ENCODE data around the gene CDH13.

CDH13 gene

GRCh38 chr16:83356266-83356665, 729.5 kb downstream of the CDH13 start:
- TF ChIP-seq ZNF18 (tag by site-specific recombination; IDR thresholded peaks at IDR 0.05) = no peak
- 0 out of 2 replicates have a peak, but pooled peaks have one; percentile 12 for TF ChIP-seq CTCF (tag by site-specific recombination; IDR thresholded peaks at IDR 0.05)
- CTCF ChIA-PET = interaction anchor here (0.6 to 2.7 kb wide), 26 partner anchors 10 to 876 kb away, joined by 3 to 11 read pairs (median 3); no protein-coding TSS in a partner anchor
- Histone ChIP-seq H3K27ac (ENCODE audit: extremely low read depth, low read depth, low read length) (no peak overlapping the region), H3K4me3 (ENCODE audit: low read depth, low read length) (no peak overlapping the region), H3K36me3 (ENCODE audit: control insufficient read depth in 2 of 2, insufficient read depth in 1 of 2, low read length in 2 of 2) (no peaks in the 10 kb centered on the region), H3K9me3 (ENCODE audit: control insufficient read depth, insufficient read depth, low read depth, low read length) (no peaks in the 10 kb centered on the region), H3K4me1 (ENCODE audit: control insufficient read depth, insufficient read depth, low read length) (no peaks in the 10 kb centered on the region)
- POLR2A ChIA-PET = interaction anchor here (0.7 kb wide), 1 partner anchor 243 kb away, joined by 4 read pairs; no protein-coding TSS in a partner anchor

GRCh38 chr16:83356986-83357385, 730.2 kb downstream of the CDH13 start:
- H3K36me3 ChIP-seq (ENCODE audit: control insufficient read depth in 2 of 2, insufficient read depth in 1 of 2, low read length in 2 of 2) = no peaks in the 10 kb centered on the region
- ChIA-PET CTCF (interaction anchor here (0.6 to 2.7 kb wide), 18 partner anchors 9 to 718 kb away, joined by 3 to 11 read pairs (median 3); no protein-coding TSS in a partner anchor), POLR2A (no interaction called here)
- no peaks in the 10 kb centered on the region for H3K4me1 ChIP-seq (ENCODE audit: control insufficient read depth, insufficient read depth, low read length)
- H3K27ac ChIP-seq (ENCODE audit: extremely low read depth, low read depth, low read length) = no peak overlapping the region
- H3K4me3 ChIP-seq (ENCODE audit: low read depth, low read length) = no peak overlapping the region
- TF ChIP-seq ZNF677 (tag by site-specific recombination; IDR thresholded peaks at IDR 0.05) (no peak), ZNF132 (tag by site-specific recombination; IDR thresholded peaks at IDR 0.05; ENCODE audit: borderline replicate concordance) (no peak)
- H3K9me3 ChIP-seq (ENCODE audit: control insufficient read depth, insufficient read depth, low read depth, low read length) = no peaks in the 10 kb centered on the region

- Histone ChIP-seq H3K4me1 (ENCODE audit: control insufficient read depth, insufficient read depth, low read length) (no peaks in the 10 kb centered on the region), H3K27ac (ENCODE audit: extremely low read depth, low read depth, low read length) (no peak overlapping the region), H3K36me3 (ENCODE audit: control insufficient read depth in 2 of 2, insufficient read depth in 1 of 2, low read length in 2 of 2) (no peaks in the 10 kb centered on the region), H3K9me3 (ENCODE audit: control insufficient read depth, insufficient read depth, low read depth, low read length) (no peaks in the 10 kb centered on the region), H3K4me3 (ENCODE audit: low read depth, low read length) (no peak overlapping the region)
- TF ChIP-seq HIC1 (tag by site-specific recombination; IDR thresholded peaks at IDR 0.05) = no peak
- no peak for TF ChIP-seq ZNF629 (tag by site-specific recombination; IDR thresholded peaks at IDR 0.05)
- TF ChIP-seq ZNF837 (tag by site-specific recombination; IDR thresholded peaks at IDR 0.05) = no peak
- TF ChIP-seq ZBTB44 (tag by site-specific recombination; IDR thresholded peaks at IDR 0.05) = no peak
- TF ChIP-seq IKZF3 (tag by site-specific recombination; IDR thresholded peaks at IDR 0.05) = no peak
- TF ChIP-seq ZNF223 (tag by site-specific recombination; IDR thresholded peaks at IDR 0.05) = no peak
- TF ChIP-seq ZFP3 (tag by site-specific recombination; IDR thresholded peaks at IDR 0.05; ENCODE audit: low read depth) = no peak
- no peak for TF ChIP-seq ZNF416 (tag by site-specific recombination; IDR thresholded peaks at IDR 0.05)
- ChIA-PET POLR2A (no interaction called here), CTCF (interaction anchor here (0.6 kb wide), 1 partner anchor 502 kb away, joined by 3 read pairs; no protein-coding TSS in a partner anchor)
Observed at GRCh38 chr16:83363521-83363920, 736.8 kb downstream of the CDH13 start.

Data from HEK293 (cell line).